ENCODE results near the gene SEPTIN10. TPM values are rescaled to one million over a fixed set of nuclear protein-coding genes. Genes with fewer than 3 reads are reported as not detected.

Gene SEPTIN10
- total and polyA plus RNA-seq, 9 of the 15 experiments (the other 6 are each of a cell fraction or from before 2014, with no cell fraction given), result 0.40 TPM; not detected in 8

GRCh38 chr2:109635426-109636304 lies 21.9 kb upstream of the SEPTIN10 start (continued):
- no peak for TF ChIP-seq NFE2L1 (tag; IDR thresholded peaks at IDR 0.05; ENCODE audit: borderline replicate concordance, low read depth)

DNA sequence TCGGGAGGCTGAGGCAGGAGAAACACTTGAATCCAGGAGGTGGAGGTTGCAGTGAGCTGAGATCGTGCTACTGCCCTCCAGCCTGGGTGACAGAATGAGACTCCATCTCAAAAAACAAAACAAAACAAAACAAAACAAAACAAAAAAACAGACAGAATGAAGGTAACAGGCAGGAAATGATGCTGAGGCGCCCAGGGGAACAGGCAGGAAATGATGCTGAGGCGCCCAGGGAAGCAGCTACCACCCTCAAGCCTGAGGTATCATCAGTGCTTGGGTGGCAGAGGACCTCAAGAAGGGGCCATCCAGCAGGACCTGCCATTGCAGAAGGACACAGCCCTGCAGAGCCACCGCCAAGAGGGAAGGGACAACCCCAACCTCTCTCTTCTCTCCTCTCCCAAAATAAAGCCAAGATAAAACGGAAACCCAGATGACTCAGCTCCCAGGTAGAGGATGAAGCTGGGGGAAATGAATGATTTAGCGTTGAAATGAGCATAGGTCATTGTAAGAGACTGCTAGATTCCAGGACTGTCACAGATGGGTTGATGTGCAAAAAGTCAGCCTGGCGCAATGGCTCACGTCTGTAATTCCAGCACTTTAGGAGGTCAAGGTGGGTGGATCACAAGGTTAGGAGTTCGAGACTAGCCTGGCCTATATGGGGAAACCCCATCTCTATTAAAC lies 19.7 kb upstream of the SEPTIN10 start:
- ATAC-seq (no peak), DNase-seq (ENCODE audit: extremely low read depth in 1 of 4, low spot score in 3 of 4) (no peak), FAIRE-seq (no peak)
- intact Hi-C loops (cut with micrococcal nuclease), result no loop called here
- H3K4me1 ChIP-seq (replicated peaks in 1 of 2; ENCODE audit: control insufficient read depth in 2 of 2, insufficient read depth in 2 of 2, low read length in 2 of 2), result no peaks in the 10 kb centered on the region
- no peaks in the 10 kb centered on the region for H3K36me3 ChIP-seq (ENCODE audit: control insufficient read depth, insufficient read depth, low read length)
- no peaks in the 10 kb centered on the region; the same call in 1 of the 2 replicates for H4K20me1 ChIP-seq (replicated peaks; ENCODE audit: control insufficient read depth, insufficient read depth, low read length)
- H3K79me2 ChIP-seq (ENCODE audit: control insufficient read depth, insufficient read depth, low read length), result no peaks in the 10 kb centered on the region
- CTCF ChIA-PET (ENCODE audit: low intra/inter-chr PET ratio), result no interaction called here
- POLR2A ChIA-PET, result interaction anchor here (0.6 kb wide), 1 partner anchor 73 kb away, joined by 3 read pairs; no protein-coding TSS in a partner anchor
- BruUV-seq (replicated peaks), result no TSS peak
- no peak overlapping the region for H3K4me3 ChIP-seq
- H3K27ac ChIP-seq (ENCODE audit: extremely low read depth, low read depth, low read length), result no peak overlapping the region
- no peak overlapping the region for H2AFZ ChIP-seq (ENCODE audit: low read depth, low read length)
- WGBS (ENCODE audit: insufficient coverage, low coverage, missing lambda C conversion rate), result under 1% methylated on average over 9 of the region's 10 CpGs
- H3K27me3 ChIP-seq (ENCODE audit: control insufficient read depth in 2 of 2, insufficient read depth in 2 of 2, low read length in 2 of 2), result peaks cover 3 to 10% of the 10 kb centered on the region in 2 experiments; a peak in 1 of 5 replicates
- in situ Hi-C loops (cut with MboI), result no loop called here
- H3K9me1 ChIP-seq (ENCODE audit: control insufficient read depth, insufficient read depth, low read length), result no peaks in the 10 kb centered on the region
- no peak overlapping the region for H3K9ac ChIP-seq (ENCODE audit: insufficient read depth in 1 of 2, low read depth in 2 of 2, low read length in 2 of 2)
- H3K9me3 ChIP-seq (replicated peaks; ENCODE audit: control insufficient read depth, insufficient read depth, low read depth, low read length), result no peaks in the 10 kb centered on the region
- no peak overlapping the region for H3K4me2 ChIP-seq (ENCODE audit: insufficient read depth, low read length)
- TF ChIP-seq ZBTB11 (CRISPR knock-in tag; IDR thresholded peaks at IDR 0.05) (no peak), MYC (IDR thresholded peaks at IDR 0.05; ENCODE audit: low read depth, low read length) (no peak), MYC (CRISPR knock-in tag; IDR thresholded peaks at IDR 0.05; ENCODE audit: borderline replicate concordance, low read depth) (no peak), ZNF644 (tag; IDR thresholded peaks at IDR 0.05; ENCODE audit: low read depth) (no peak), SRSF1 (IDR thresholded peaks at IDR 0.05; ENCODE audit: low read depth, low read length) (no peak), LARP7 (IDR thresholded peaks at IDR 0.05) (no peak), ZNF384 (IDR thresholded peaks at IDR 0.05; ENCODE audit: low read depth, low read length) (no peak), POLR2A (conservative IDR thresholded peaks at IDR 0.05) (no peak), RNF2 (IDR thresholded peaks at IDR 0.05) (no peak), RBM14 (IDR thresholded peaks at IDR 0.05; ENCODE audit: borderline replicate concordance, insufficient read depth, low read depth, low read length) (no peak), JUN (IDR thresholded peaks at IDR 0.05; ENCODE audit: borderline replicate concordance, low read depth, low read length) (no peak), JUN (CRISPR knock-in tag; IDR thresholded peaks at IDR 0.05; ENCODE audit: borderline replicate concordance) (no peak), FUS (optimal IDR thresholded peaks at IDR 0.05; ENCODE audit: low read depth, low read length) (no peak)

All from K562 (cell line).